Peyer's patch (tissue), 4 donors: Measurements from ENCODE around the gene RPA1. TPM values are rescaled to one million over a fixed set of nuclear protein-coding genes. Genes with fewer than 3 reads are reported as not detected.
"Not testable (repeated sequence)": the region's sequence is repeated elsewhere in the genome, so short reads cannot be mapped to it uniquely, and the experiment has no call there.

Source experiments
- DNase-seq, 3 donors: peaks; one replicate each; pipeline ENCODE4 v3.0.0-alpha.2; 2017 to 2019
- H3K27ac ChIP-seq, 4 donors: fragments of 200-600 bp; sonication (generic); one replicate each; pipeline ENCODE4 v1.5.1; 2016 to 2019
- H3K27me3 ChIP-seq, 2 donors: fragments of 200-600 bp; sonication (generic); one replicate each; pipeline ENCODE4 v1.5.1; 2019
- H3K36me3 ChIP-seq, 3 donors: fragments of 200-600 bp; sonication (generic); one replicate each; pipeline ENCODE4 v1.5.1; 2016 to 2019
- H3K4me1 ChIP-seq, 4 donors: fragments of 200-600 bp; sonication (generic); one replicate each; pipeline ENCODE4 v1.5.1; 2016 to 2019
- H3K4me3 ChIP-seq, 4 donors: fragments of 200-600 bp; sonication (generic); 1 replicate in 3 of 4; 2 replicates in 1 of 4; pipeline ENCODE4 v1.5.1; 2016 to 2019; ENCODE audit warnings: mild to moderate bottlenecking in 1 of 4
- H3K9me3 ChIP-seq, 4 donors: fragments of 200-600 bp; sonication (generic); one replicate each; pipeline ENCODE4 v1.5.1; 2016 to 2019; ENCODE audit warnings: mild to moderate bottlenecking in 1 of 4
- CTCF ChIP-seq, 6 experiments: fragments of 450-650 bp in 4 of 6; fragments of 200-600 bp in 2 of 6; sonication (generic) in 1 of 6; IDR thresholded peaks; one replicate each; pipeline ENCODE4 v1.5.1; 2017 to 2019; ENCODE audit warnings: antibody characterized with exemption in 6 of 6, mild to moderate bottlenecking in 3 of 6, moderate library complexity in 1 of 6
- POLR2A ChIP-seq, 2 donors: fragments of 450-650 bp; IDR thresholded peaks; one replicate each; pipeline ENCODE4 v1.5.1; 2017; ENCODE audit warnings: antibody characterized with exemption in 2 of 2, mild to moderate bottlenecking in 2 of 2, moderate library complexity in 2 of 2
- total RNA-seq, 4 donors: library from RNA; depleted of rRNA; stranded (reverse); fragments of >200 nt; gene quantifications; one replicate each; pipeline ENCODE4 v1.1.0, GENCODE V29; 2016

RPA1 gene
- total RNA-seq, 4 donors from 2014 or later, result 17.2 to 32.2 (median 26.0) TPM

GRCh38 chr17:1796800-1797199 lies 33.0 kb upstream of the RPA1 start:
- DNase-seq, result peak in 1 of 3 donors; percentile 28
- H3K4me1 ChIP-seq, result no peaks in the 10 kb centered on the region
- H3K4me3 ChIP-seq, result no peak overlapping the region
- peak overlapping the region in 1 of 4 donors; percentile 2 for H3K27ac ChIP-seq
- TF ChIP-seq POLR2A (IDR thresholded peaks at IDR 0.05) (no peak), CTCF (IDR thresholded peaks at IDR 0.05) (no peak)
- H3K36me3 ChIP-seq, result peaks cover 0 to 23% (median 0%) of the 10 kb centered on the region in 3 donors
- H3K9me3 ChIP-seq, result no peaks in the 10 kb centered on the region
- H3K27me3 ChIP-seq, result no peaks in the 10 kb centered on the region

GRCh38 chr17:1797323-1797722 lies 32.5 kb upstream of the RPA1 start:
- DNase-seq, result no peak
- Histone ChIP-seq H3K36me3 (peaks cover 0 to 28% (median 0%) of the 10 kb centered on the region in 3 donors), H3K4me3 (no peak overlapping the region), H3K27me3 (no peaks in the 10 kb centered on the region), H3K27ac (no peak overlapping the region), H3K9me3 (no peaks in the 10 kb centered on the region), H3K4me1 (no peaks in the 10 kb centered on the region)
- no peak for TF ChIP-seq POLR2A (IDR thresholded peaks at IDR 0.05)
- TF ChIP-seq CTCF (IDR thresholded peaks at IDR 0.05), result no peak

- Histone ChIP-seq H3K36me3 (peaks cover 0 to 29% (median 0%) of the 10 kb centered on the region in 3 donors), H3K27ac (peak overlapping the region in 1 of 4 donors; percentile 10)
- not testable (repeated sequence) for H3K4me1 ChIP-seq, H3K4me3 ChIP-seq, H3K27me3 ChIP-seq, H3K9me3 ChIP-seq
- DNase-seq, result peak in 1 of 3 donors; percentile 45
These were observed 32.0 kb upstream of the RPA1 start for GRCh38 chr17:1797846-1798245.

GRCh38 chr17:1800240-1800639 lies 29.6 kb upstream of the RPA1 start:
- H3K4me3 ChIP-seq, result no peak overlapping the region
- no peak for TF ChIP-seq CTCF (IDR thresholded peaks at IDR 0.05)

GRCh38 chr17:1800712-1801111 lies 29.1 kb upstream of the RPA1 start:
- Histone ChIP-seq H3K36me3 (peaks cover 0 to 46% (median 0%) of the 10 kb centered on the region in 3 donors), H3K4me3 (no peak overlapping the region), H3K9me3 (no peaks in the 10 kb centered on the region), H3K4me1 (no peaks in the 10 kb centered on the region), H3K27ac (no peak overlapping the region), H3K27me3 (no peaks in the 10 kb centered on the region)
- DNase-seq, result peak in 1 of 3 donors; percentile 11
- TF ChIP-seq POLR2A (IDR thresholded peaks at IDR 0.05) (no peak), CTCF (IDR thresholded peaks at IDR 0.05) (no peak)

More at GRCh38 chr17:1800240-1800639, 29.6 kb upstream of the RPA1 start:
- Histone ChIP-seq H3K27ac (no peak overlapping the region), H3K36me3 (peaks cover 0 to 46% (median 0%) of the 10 kb centered on the region in 3 donors), H3K9me3 (no peaks in the 10 kb centered on the region), H3K4me1 (no peaks in the 10 kb centered on the region), H3K27me3 (no peaks in the 10 kb centered on the region)
- DNase-seq, result peak in 1 of 3 donors; percentile 23

GRCh38 chr17:1802429-1802828 lies 27.4 kb upstream of the RPA1 start:
- Histone ChIP-seq H3K4me3 (no peak overlapping the region), H3K4me1 (no peaks in the 10 kb centered on the region), H3K36me3 (peaks cover 0 to 46% (median 0%) of the 10 kb centered on the region in 3 donors), H3K27ac (no peak overlapping the region), H3K27me3 (no peaks in the 10 kb centered on the region), H3K9me3 (no peaks in the 10 kb centered on the region)
- TF ChIP-seq POLR2A (IDR thresholded peaks at IDR 0.05), result no peak
- TF ChIP-seq CTCF (IDR thresholded peaks at IDR 0.05), result no peak
- DNase-seq, result no peak
